ENCODE measurements around the gene OR10H1.
"Not testable (repeated sequence)": the region's sequence is repeated elsewhere in the genome, so short reads cannot be mapped to it uniquely, and the experiment has no call there.

The OR10H1 gene

GRCh38 chr19:15838351-15838750, 22.9 kb upstream of the OR10H1 start:
- Histone ChIP-seq H3K79me2 (ENCODE audit: insufficient read depth, low read length) (peaks cover 7% of the 10 kb centered on the region; the same call in 1 of the 2 replicates), H3K4me3 (ENCODE audit: low read length, poor library complexity, severe bottlenecking) (peak overlapping the region; percentile 88), H4K20me1 (ENCODE audit: insufficient read depth, low read length, poor library complexity, severe bottlenecking) (no peaks in the 10 kb centered on the region), H3K27me3 (ENCODE audit: insufficient read depth, low read length, poor library complexity, severe bottlenecking) (no peaks in the 10 kb centered on the region), H3K4me2 (ENCODE audit: low read depth, low read length, poor library complexity, severe bottlenecking) (peak overlapping the region; percentile 88), H3K9me3 (ENCODE audit: insufficient read depth, low read depth, low read length) (no peaks in the 10 kb centered on the region), H3K9ac (ENCODE audit: low read depth, low read length, poor library complexity, severe bottlenecking) (peak overlapping the region; percentile 100), H3K4me1 (ENCODE audit: insufficient read depth, low read length, poor library complexity, severe bottlenecking) (peaks cover 73% of the 10 kb centered on the region), H2AFZ (ENCODE audit: low read length) (no peak overlapping the region), H3K9me2 (replicated peaks; ENCODE audit: low read depth, low read length) (no peaks in the 10 kb centered on the region), H3K36me3 (ENCODE audit: insufficient read depth, low read length) (no peaks in the 10 kb centered on the region), H3F3A (ENCODE audit: low read depth) (peaks cover 9% of the 10 kb centered on the region; the same call in 1 of the 2 replicates)
- TF ChIP-seq CTCF (conservative IDR thresholded peaks at IDR 0.05; ENCODE audit: low read length) (no peak), EZH2phosphoT487 (IDR thresholded peaks at IDR 0.05; ENCODE audit: borderline replicate concordance) (no peak)

GRCh38 chr19:15837221-15837731, 21.8 kb upstream of the OR10H1 start:
- H3K9ac ChIP-seq (ENCODE audit: low read depth, low read length, poor library complexity, severe bottlenecking): peak overlapping the region; percentile 100
- H3K4me3 ChIP-seq (ENCODE audit: low read length, poor library complexity, severe bottlenecking): peak overlapping the region; percentile 88
- H3K9me2 ChIP-seq (replicated peaks; ENCODE audit: low read depth, low read length): no peaks in the 10 kb centered on the region
- H3K36me3 ChIP-seq (ENCODE audit: insufficient read depth, low read length): no peaks in the 10 kb centered on the region
- H3K27me3 ChIP-seq (ENCODE audit: insufficient read depth, low read length, poor library complexity, severe bottlenecking): no peaks in the 10 kb centered on the region
- peak overlapping the region; percentile 88 for H3K4me2 ChIP-seq (ENCODE audit: low read depth, low read length, poor library complexity, severe bottlenecking)
- no peak for TF ChIP-seq EZH2phosphoT487 (IDR thresholded peaks at IDR 0.05; ENCODE audit: borderline replicate concordance)
- TF ChIP-seq CTCF (conservative IDR thresholded peaks at IDR 0.05; ENCODE audit: low read length): no peak
- no peaks in the 10 kb centered on the region for H3K9me3 ChIP-seq (ENCODE audit: insufficient read depth, low read depth, low read length)
- peaks cover 6% of the 10 kb centered on the region; the same call in 1 of the 2 replicates for H3F3A ChIP-seq (ENCODE audit: low read depth)
- peaks cover 62% of the 10 kb centered on the region for H3K4me1 ChIP-seq (ENCODE audit: insufficient read depth, low read length, poor library complexity, severe bottlenecking)
- H3K79me2 ChIP-seq (ENCODE audit: insufficient read depth, low read length): peaks cover 7% of the 10 kb centered on the region; the same call in 1 of the 2 replicates
- H2AFZ ChIP-seq (ENCODE audit: low read length): no peak overlapping the region
- H4K20me1 ChIP-seq (ENCODE audit: insufficient read depth, low read length, poor library complexity, severe bottlenecking): no peaks in the 10 kb centered on the region

- Histone ChIP-seq H4K20me1 (ENCODE audit: insufficient read depth, low read length, poor library complexity, severe bottlenecking) (no peaks in the 10 kb centered on the region), H3K36me3 (ENCODE audit: insufficient read depth, low read length) (no peaks in the 10 kb centered on the region), H3K9me2 (replicated peaks; ENCODE audit: low read depth, low read length) (no peaks in the 10 kb centered on the region), H3K27me3 (ENCODE audit: insufficient read depth, low read length, poor library complexity, severe bottlenecking) (no peaks in the 10 kb centered on the region), H3F3A (ENCODE audit: low read depth) (peaks cover 6% of the 10 kb centered on the region; the same call in 1 of the 2 replicates), H3K9me3 (ENCODE audit: insufficient read depth, low read depth, low read length) (no peaks in the 10 kb centered on the region), H3K4me1 (ENCODE audit: insufficient read depth, low read length, poor library complexity, severe bottlenecking) (peaks cover 57% of the 10 kb centered on the region), H2AFZ (ENCODE audit: low read length) (no peak overlapping the region), H3K4me2 (ENCODE audit: low read depth, low read length, poor library complexity, severe bottlenecking) (peak overlapping the region; percentile 88), H3K79me2 (ENCODE audit: insufficient read depth, low read length) (peaks cover 7% of the 10 kb centered on the region; the same call in 1 of the 2 replicates), H3K9ac (ENCODE audit: low read depth, low read length, poor library complexity, severe bottlenecking) (peak overlapping the region; percentile 100), H3K4me3 (ENCODE audit: low read length, poor library complexity, severe bottlenecking) (peak overlapping the region; percentile 88)
- TF ChIP-seq EZH2phosphoT487 (IDR thresholded peaks at IDR 0.05; ENCODE audit: borderline replicate concordance): no peak
- TF ChIP-seq CTCF (conservative IDR thresholded peaks at IDR 0.05; ENCODE audit: low read length): no peak
Observed at GRCh38 chr19:15836330-15837220, 21.1 kb upstream of the OR10H1 start.

GRCh38 chr19:15835565-15836329, 20.3 kb upstream of the OR10H1 start:
- Histone ChIP-seq H3K4me3 (ENCODE audit: low read length, poor library complexity, severe bottlenecking) (peak overlapping the region; percentile 88), H3K9ac (ENCODE audit: low read depth, low read length, poor library complexity, severe bottlenecking) (peak overlapping the region; percentile 100), H3K4me2 (ENCODE audit: low read depth, low read length, poor library complexity, severe bottlenecking) (peak overlapping the region; percentile 81), H3K4me1 (ENCODE audit: insufficient read depth, low read length, poor library complexity, severe bottlenecking) (peaks cover 57% of the 10 kb centered on the region)
- not testable (repeated sequence) for H3F3A ChIP-seq (ENCODE audit: low read depth); H2AFZ ChIP-seq (ENCODE audit: low read length); H3K36me3 ChIP-seq (ENCODE audit: insufficient read depth, low read length); H3K9me3 ChIP-seq (ENCODE audit: insufficient read depth, low read depth, low read length); H3K27me3 ChIP-seq (ENCODE audit: insufficient read depth, low read length, poor library complexity, severe bottlenecking); H3K79me2 ChIP-seq (ENCODE audit: insufficient read depth, low read length); H3K9me2 ChIP-seq (replicated peaks; ENCODE audit: low read depth, low read length); H4K20me1 ChIP-seq (ENCODE audit: insufficient read depth, low read length, poor library complexity, severe bottlenecking)
